ENCODE data around the gene KBTBD13. TPM values are rescaled to one million over a fixed set of nuclear protein-coding genes. Genes with fewer than 3 reads are reported as not detected.
"Not testable (repeated sequence)": the region's sequence is repeated elsewhere in the genome, so short reads cannot be mapped to it uniquely, and the experiment has no call there.

Gene KBTBD13
- total RNA-seq, 2 experiments from 2014 or later = not detected

DNA sequence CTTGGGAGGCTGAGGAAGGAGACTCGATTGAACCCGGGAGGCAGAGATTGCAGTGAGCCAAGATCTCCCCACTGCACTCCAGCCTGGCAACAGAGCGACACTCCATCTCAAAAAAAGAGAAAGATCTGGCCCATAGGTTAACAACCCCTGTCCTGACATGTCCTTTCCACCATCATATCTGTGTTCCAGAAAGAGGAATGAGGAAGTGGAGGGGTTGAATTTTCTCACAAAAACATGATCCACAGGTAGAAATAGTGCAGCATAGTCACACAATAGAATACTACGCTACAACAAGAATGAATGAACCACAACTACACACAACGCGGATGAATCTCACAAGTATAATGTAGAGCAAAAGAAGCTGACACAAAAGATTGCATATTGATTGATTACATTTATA, 36.1 kb upstream of the KBTBD13 start:
- TF ChIP-seq CTCF (IDR thresholded peaks at IDR 0.05) = no peak
- no peaks in the 10 kb centered on the region for H3K4me1 Mint-ChIP-seq (ENCODE audit: low read depth)
- no peaks in the 10 kb centered on the region for H3K36me3 ChIP-seq (ENCODE audit: insufficient read depth, low read length)
- H3K27me3 ChIP-seq (ENCODE audit: control insufficient read depth in 1 of 2, insufficient read depth in 2 of 2, low read length in 2 of 2) = no peaks in the 10 kb centered on the region
- intact Hi-C loops (cut with DNase I, micrococcal nuclease) = no loop called here
- no peak overlapping the region for H3K4me3 ChIP-seq (ENCODE audit: low read length)
- H3K4me3 Mint-ChIP-seq = no peak overlapping the region
- no peaks in the 10 kb centered on the region for H3K36me3 Mint-ChIP-seq (ENCODE audit: low read depth)
- no peaks in the 10 kb centered on the region for H3K9me3 Mint-ChIP-seq
- ChIA-PET CTCF (no interaction called here), POLR2A (no interaction called here)
- no peaks in the 10 kb centered on the region for H3K9me3 ChIP-seq (ENCODE audit: control insufficient read depth in 1 of 2, insufficient read depth in 1 of 2, low read length in 2 of 2)
- H3K27me3 Mint-ChIP-seq = no peaks in the 10 kb centered on the region
- DNase-seq (no peak), ATAC-seq (ENCODE audit: poor library complexity) (no peak)
- no peak overlapping the region for H3K27ac Mint-ChIP-seq
- no peak overlapping the region for H3K27ac ChIP-seq (ENCODE audit: low read depth in 1 of 2, low read length in 2 of 2)
- H3K4me1 ChIP-seq (ENCODE audit: insufficient read depth, low read length) = no peaks in the 10 kb centered on the region

DNA sequence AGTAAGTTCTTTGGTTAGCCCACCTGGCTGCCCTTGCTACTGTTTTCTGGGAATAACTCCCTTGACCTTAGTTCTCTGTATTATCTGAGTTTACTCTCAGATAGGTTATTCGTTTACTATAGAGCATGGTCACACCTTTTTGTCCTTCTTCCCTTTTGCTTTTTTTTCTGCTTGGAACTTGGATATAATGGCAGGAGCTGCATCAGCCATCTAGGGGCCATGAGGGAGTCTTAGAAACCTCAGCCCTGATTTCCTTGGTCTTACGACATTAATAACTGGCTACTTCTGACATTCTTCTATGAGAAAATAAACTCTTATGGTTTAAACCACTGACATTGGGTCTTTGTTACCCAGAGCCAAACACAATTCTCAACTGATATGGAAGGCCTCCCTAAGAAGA, 34.8 kb upstream of the KBTBD13 start:
- H3K4me3 Mint-ChIP-seq = no peak overlapping the region
- no peaks in the 10 kb centered on the region for H3K9me3 Mint-ChIP-seq
- H3K4me1 ChIP-seq (ENCODE audit: insufficient read depth, low read length) = no peaks in the 10 kb centered on the region
- no peak overlapping the region for H3K27ac ChIP-seq (ENCODE audit: low read depth in 1 of 2, low read length in 2 of 2)
- ATAC-seq (ENCODE audit: poor library complexity) = no peak
- H3K4me3 ChIP-seq (ENCODE audit: low read length) = no peak overlapping the region
- H3K27me3 Mint-ChIP-seq = no peaks in the 10 kb centered on the region
- ChIA-PET POLR2A (no interaction called here), CTCF (no interaction called here)
- TF ChIP-seq CTCF (IDR thresholded peaks at IDR 0.05) = no peak
- DNase-seq = no peak
- H3K27me3 ChIP-seq (ENCODE audit: control insufficient read depth in 1 of 2, insufficient read depth in 2 of 2, low read length in 2 of 2) = no peaks in the 10 kb centered on the region
- H3K27ac Mint-ChIP-seq = no peak overlapping the region
- H3K36me3 Mint-ChIP-seq (ENCODE audit: low read depth) = no peaks in the 10 kb centered on the region
- intact Hi-C loops (cut with DNase I, micrococcal nuclease) = no loop called here
- H3K36me3 ChIP-seq (ENCODE audit: insufficient read depth, low read length) = no peaks in the 10 kb centered on the region
- no peaks in the 10 kb centered on the region for H3K4me1 Mint-ChIP-seq (ENCODE audit: low read depth)
- no peaks in the 10 kb centered on the region for H3K9me3 ChIP-seq (ENCODE audit: control insufficient read depth in 1 of 2, insufficient read depth in 1 of 2, low read length in 2 of 2)

DNA sequence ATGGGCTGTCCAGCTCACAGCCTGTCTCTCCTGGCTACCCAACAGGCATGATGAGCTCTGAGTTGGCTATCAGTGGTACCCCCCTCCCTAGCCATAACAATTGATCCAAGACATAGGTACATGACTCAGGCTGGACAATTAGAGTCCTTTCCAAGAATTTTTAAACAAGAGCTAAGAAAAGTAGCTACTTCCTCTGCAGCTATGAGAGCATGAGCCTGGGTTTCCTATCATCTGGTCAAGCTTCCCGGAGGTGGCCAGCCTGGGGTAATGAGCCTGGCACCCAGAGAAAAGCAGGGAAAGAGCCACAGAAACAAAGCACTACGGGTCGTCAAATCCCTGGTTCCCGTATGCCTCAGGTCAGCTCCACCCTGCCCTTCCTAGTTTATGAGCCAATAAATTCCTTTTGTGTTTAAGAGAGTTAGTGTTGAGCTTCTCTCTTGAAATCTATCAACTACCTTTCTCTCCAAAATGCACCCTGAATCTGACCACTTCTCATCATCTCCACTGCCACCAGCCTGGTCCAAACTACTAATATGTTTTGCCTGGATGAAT, 33.7 kb upstream of the KBTBD13 start:
- no peak overlapping the region for H3K4me3 ChIP-seq (ENCODE audit: low read length)
- Mint-ChIP-seq H3K9me3 (no peaks in the 10 kb centered on the region), H3K27ac (no peak overlapping the region), H3K4me1 (ENCODE audit: low read depth) (no peaks in the 10 kb centered on the region), H3K27me3 (no peaks in the 10 kb centered on the region), H3K36me3 (ENCODE audit: low read depth) (no peaks in the 10 kb centered on the region), H3K4me3 (no peak overlapping the region)
- no peak overlapping the region for H3K27ac ChIP-seq (ENCODE audit: low read depth in 1 of 2, low read length in 2 of 2)
- POLR2A ChIA-PET = no interaction called here
- no peak for TF ChIP-seq CTCF (IDR thresholded peaks at IDR 0.05)
- H3K4me1 ChIP-seq (ENCODE audit: insufficient read depth, low read length) = no peaks in the 10 kb centered on the region
- H3K9me3 ChIP-seq (ENCODE audit: control insufficient read depth in 1 of 2, insufficient read depth in 1 of 2, low read length in 2 of 2) = no peaks in the 10 kb centered on the region
- ATAC-seq (ENCODE audit: poor library complexity) = no peak
- no peak for DNase-seq
- no peaks in the 10 kb centered on the region for H3K36me3 ChIP-seq (ENCODE audit: insufficient read depth, low read length)
- intact Hi-C loops (cut with DNase I, micrococcal nuclease) = no loop called here
- no peaks in the 10 kb centered on the region for H3K27me3 ChIP-seq (ENCODE audit: control insufficient read depth in 1 of 2, insufficient read depth in 2 of 2, low read length in 2 of 2)
- CTCF ChIA-PET = no interaction called here

GRCh38 chr15:65044218-65044617, 32.3 kb upstream of the KBTBD13 start:
- H3K9me3 Mint-ChIP-seq; DNase-seq; H3K4me1 Mint-ChIP-seq (ENCODE audit: low read depth); H3K36me3 ChIP-seq (ENCODE audit: insufficient read depth, low read length); H3K4me3 ChIP-seq (ENCODE audit: low read length); ATAC-seq (ENCODE audit: poor library complexity); H3K27me3 ChIP-seq (ENCODE audit: control insufficient read depth in 1 of 2, insufficient read depth in 2 of 2, low read length in 2 of 2); H3K4me1 ChIP-seq (ENCODE audit: insufficient read depth, low read length); H3K36me3 Mint-ChIP-seq (ENCODE audit: low read depth); H3K27ac ChIP-seq (ENCODE audit: low read depth in 1 of 2, low read length in 2 of 2); H3K9me3 ChIP-seq (ENCODE audit: control insufficient read depth in 1 of 2, insufficient read depth in 1 of 2, low read length in 2 of 2); H3K27me3 Mint-ChIP-seq; H3K4me3 Mint-ChIP-seq; intact Hi-C loops (cut with DNase I, micrococcal nuclease); H3K27ac Mint-ChIP-seq: not testable (repeated sequence)
- ChIA-PET POLR2A (interaction anchor here (1.1 kb wide), 1 partner anchor 50 kb away, joined by 3 read pairs; no protein-coding TSS in a partner anchor), CTCF (interaction anchor here (0.7 kb wide), 1 partner anchor 849 kb away, joined by 3 read pairs; no protein-coding TSS in a partner anchor)
